Measurements from ENCODE around the gene HCK.

The HCK gene

GRCh38 chr20:32052090-32052777 is at the start of gene HCK:
HCK (plus strand) TSS chr20:32052242.
- no peak for FAIRE-seq
- DNase-seq (ENCODE audit: insufficient read length, low spot score), result no peak

GRCh38 chr20:32003325-32003724 is 48.7 kb upstream of the HCK start:
- no peak for FAIRE-seq
- no peak for TF ChIP-seq POLR2A (IDR thresholded peaks at IDR 0.05; ENCODE audit: low read depth, low read length)
- DNase-seq (ENCODE audit: insufficient read length, low spot score), result no peak

More at GRCh38 chr20:32052090-32052777, at the start of gene HCK:
- no peak for TF ChIP-seq POLR2A (IDR thresholded peaks at IDR 0.05; ENCODE audit: low read depth, low read length)

GRCh38 chr20:32004963-32005362 is 47.1 kb upstream of the HCK start:
- FAIRE-seq (no peak), DNase-seq (ENCODE audit: insufficient read length, low spot score) (peak; percentile 50)
- TF ChIP-seq POLR2A (IDR thresholded peaks at IDR 0.05; ENCODE audit: low read depth, low read length), result no peak

- DNase-seq (ENCODE audit: insufficient read length, low spot score) (no peak), FAIRE-seq (no peak)
- TF ChIP-seq POLR2A (IDR thresholded peaks at IDR 0.05; ENCODE audit: low read depth, low read length), result no peak
Observed at GRCh38 chr20:32006053-32006452, 46.0 kb upstream of the HCK start.

- DNase-seq (ENCODE audit: insufficient read length, low spot score), result no peak
- no peak for FAIRE-seq
- TF ChIP-seq POLR2A (IDR thresholded peaks at IDR 0.05; ENCODE audit: low read depth, low read length), result no peak
Observed at GRCh38 chr20:32006841-32007786, 44.9 kb upstream of the HCK start.

GRCh38 chr20:32007787-32008616 is 44.0 kb upstream of the HCK start:
- no peak for TF ChIP-seq POLR2A (IDR thresholded peaks at IDR 0.05; ENCODE audit: low read depth, low read length)
- no peak for DNase-seq (ENCODE audit: insufficient read length, low spot score)
- no peak for FAIRE-seq

- FAIRE-seq (no peak), DNase-seq (ENCODE audit: insufficient read length, low spot score) (no peak)
- TF ChIP-seq POLR2A (IDR thresholded peaks at IDR 0.05; ENCODE audit: low read depth, low read length), result no peak
Observed at GRCh38 chr20:32009564-32009963, 42.5 kb upstream of the HCK start.

- FAIRE-seq, result no peak
- no peak for DNase-seq (ENCODE audit: insufficient read length, low spot score)
- no peak for TF ChIP-seq POLR2A (IDR thresholded peaks at IDR 0.05; ENCODE audit: low read depth, low read length)
Observed at GRCh38 chr20:32010101-32010500, 41.9 kb upstream of the HCK start, which contains the start of gene CCM2L. CCM2L (plus strand) TSS chr20:32010438; CDS start chr20:32010455, 17 bp downstream.

- DNase-seq (ENCODE audit: insufficient read length, low spot score) (no peak), FAIRE-seq (no peak)
- no peak for TF ChIP-seq POLR2A (IDR thresholded peaks at IDR 0.05; ENCODE audit: low read depth, low read length)
Observed at GRCh38 chr20:32010666-32011065, 41.4 kb upstream of the HCK start.

GRCh38 chr20:32012159-32012688 is 39.8 kb upstream of the HCK start:
- TF ChIP-seq POLR2A (IDR thresholded peaks at IDR 0.05; ENCODE audit: low read depth, low read length), result no peak
- no peak for DNase-seq (ENCODE audit: insufficient read length, low spot score)
- no peak for FAIRE-seq

- FAIRE-seq, result no peak
- no peak for DNase-seq (ENCODE audit: insufficient read length, low spot score)
- TF ChIP-seq POLR2A (IDR thresholded peaks at IDR 0.05; ENCODE audit: low read depth, low read length), result no peak
Observed at GRCh38 chr20:32013326-32013725, 38.7 kb upstream of the HCK start.

GRCh38 chr20:32017711-32018251 is 34.3 kb upstream of the HCK start:
- no peak for TF ChIP-seq POLR2A (IDR thresholded peaks at IDR 0.05; ENCODE audit: low read depth, low read length)

More at GRCh38 chr20:32017711-32018251, 34.3 kb upstream of the HCK start:
- FAIRE-seq (no peak), DNase-seq (ENCODE audit: insufficient read length, low spot score) (no peak)
